Type B pancreatic cell (in vitro differentiated cells): ENCODE results near the gene TCP11X2. TPM values are rescaled to one million over a fixed set of nuclear protein-coding genes. Genes with fewer than 3 reads are reported as not detected.
"Not testable (repeated sequence)": the region's sequence is repeated elsewhere in the genome, so short reads cannot be mapped to it uniquely, and the experiment has no call there.

ENCODE experiments used
- DNase-seq: peaks from one replicate; pipeline ENCODE4 v3.0.0; 2021; ENCODE audit warnings: mixed read lengths; ENCODE audit not compliant: unreplicated experiment; ENCODE audit errors: extremely low spot score
- H3K27ac Mint-ChIP-seq: 2 replicates; pipeline ENCODE4 v1.8.0; 2021; ENCODE audit warnings: mild to moderate bottlenecking, mixed read lengths
- H3K27me3 Mint-ChIP-seq: 2 replicates; pipeline ENCODE4 v1.8.0; 2021; ENCODE audit warnings: mixed read lengths
- H3K36me3 Mint-ChIP-seq: 2 replicates; pipeline ENCODE4 v1.8.0; 2021; ENCODE audit warnings: mixed read lengths
- H3K4me1 Mint-ChIP-seq: one replicate; pipeline ENCODE4 v1.8.0; 2021; ENCODE audit warnings: mixed read lengths; ENCODE audit not compliant: unreplicated experiment
- H3K4me3 Mint-ChIP-seq: 2 replicates; pipeline ENCODE4 v1.8.0; 2021; ENCODE audit warnings: mild to moderate bottlenecking, mixed read lengths
- H3K9me3 Mint-ChIP-seq: 2 replicates; pipeline ENCODE4 v1.8.0; 2021; ENCODE audit warnings: mixed read lengths
- total RNA-seq: library from RNA; stranded (reverse); gene quantifications from 2 replicates; pipeline ENCODE4 v1.2.1, GENCODE V29; 2021; ENCODE audit warnings: low replicate concordance

Gene TCP11X2
- total RNA-seq, 1 donor from 2014 or later, result not detected

DNA sequence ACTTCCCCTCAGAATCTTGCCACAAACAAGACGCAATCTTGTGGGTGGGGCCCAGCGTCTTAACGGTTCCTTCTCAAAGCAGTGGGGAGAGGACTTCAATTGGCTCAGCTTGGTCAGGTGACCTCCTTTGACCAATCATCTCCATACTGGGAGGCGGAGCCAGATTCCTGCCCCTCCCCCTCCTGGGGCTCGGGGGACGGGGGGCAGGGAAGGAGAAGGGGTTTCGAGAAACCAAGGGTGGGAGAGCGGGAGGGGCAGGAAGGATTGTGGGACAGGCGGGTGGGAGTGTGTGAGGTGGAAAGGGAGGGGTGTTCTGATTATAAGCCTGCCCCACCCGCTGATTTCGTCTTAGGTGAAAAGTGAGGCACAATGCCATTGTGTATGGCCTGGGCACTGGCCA is 31.7 kb downstream of the TCP11X2 start, which contains the start of gene NXF2B:
Gene NXF2B, minus strand, starts transcription at position 101 of the 400 bp plus-strand sequence. CDS start 59,972 bp downstream, outside the sequence.
- not testable (repeated sequence) for H3K4me3 Mint-ChIP-seq, H3K36me3 Mint-ChIP-seq, H3K9me3 Mint-ChIP-seq

DNA sequence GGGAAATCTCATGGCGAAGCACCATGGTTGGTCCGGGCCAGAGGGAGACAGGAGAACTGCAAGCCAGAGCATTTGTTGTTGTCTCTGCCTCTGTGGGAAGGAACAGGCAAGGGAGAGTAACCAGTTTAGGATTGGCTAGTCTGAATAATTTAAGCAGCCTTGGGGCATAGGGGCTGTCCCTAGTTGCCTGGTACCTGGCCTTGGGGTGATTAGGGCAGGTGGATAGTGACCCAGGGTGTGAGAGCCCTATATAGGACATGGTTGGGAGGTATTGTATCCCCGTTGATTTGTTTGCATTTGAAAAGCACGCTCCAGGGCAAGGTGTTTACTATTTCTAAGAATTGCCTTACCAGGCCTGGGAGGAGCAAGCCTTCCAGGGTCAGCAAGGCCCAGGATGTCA is 57.1 kb downstream of the TCP11X2 start:
- not testable (repeated sequence) for H3K36me3 Mint-ChIP-seq, H3K4me1 Mint-ChIP-seq, H3K27ac Mint-ChIP-seq, H3K4me3 Mint-ChIP-seq, H3K9me3 Mint-ChIP-seq, H3K27me3 Mint-ChIP-seq, DNase-seq

More for the DNA sequence above, 31.7 kb downstream of the TCP11X2 start, which contains the start of gene NXF2B:
- H3K27ac Mint-ChIP-seq, H3K27me3 Mint-ChIP-seq, H3K4me1 Mint-ChIP-seq, DNase-seq: not testable (repeated sequence)

Other genes with a start within 250 kb of the TCP11X2 start
- gene NXF2, start 224.6 kb downstream of the TCP11X2 start, total RNA-seq, result not detected in 2 replicates
- 0.17 and 0.64 TPM in 2 replicates for gene NXF2B, start 31.8 kb downstream of the TCP11X2 start, total RNA-seq
- 13.2 and 109 TPM in 2 replicates for gene TMSB15A, start 44.9 kb upstream of the TCP11X2 start, total RNA-seq
- 11.4 and 16.0 TPM in 2 replicates for gene ARMCX5, start 127.7 kb upstream of the TCP11X2 start, total RNA-seq
- 2.8 and 8.3 TPM in 2 replicates for gene GPRASP1, start 179.7 kb upstream of the TCP11X2 start, total RNA-seq
- gene GPRASP2, start 240.6 kb upstream of the TCP11X2 start, total RNA-seq, result 8.5 and 16.3 TPM in 2 replicates
- gene GPRASP3, start 248.9 kb upstream of the TCP11X2 start, total RNA-seq, result 3.8 and 9.1 TPM in 2 replicates